Loucy (cell line): ENCODE measurements around the gene BCL11A.

Source experiments
- H2AFZ ChIP-seq: fragments of 200-600 bp; sonication (generic); 2 replicates; pipeline ENCODE4 v1.6.0; 2016; ENCODE audit warnings: antibody characterized with exemption, mild to moderate bottlenecking, low read length, moderate library complexity
- H3F3A ChIP-seq: fragments of 200-600 bp; 2 replicates; pipeline ENCODE4 v1.6.0; 2016; ENCODE audit warnings: antibody characterized with exemption, low read depth, mild to moderate bottlenecking
- H3K27me3 ChIP-seq: fragments of 200-600 bp; sonication (generic); 2 replicates; pipeline ENCODE4 v1.6.1; 2014; ENCODE audit warnings: low read length, mild to moderate bottlenecking; ENCODE audit not compliant: insufficient read depth, poor library complexity, severe bottlenecking
- H3K36me3 ChIP-seq: fragments of 200-600 bp; sonication (generic); 2 replicates; pipeline ENCODE4 v1.6.1; 2016; ENCODE audit warnings: low read length; ENCODE audit not compliant: insufficient read depth
- H3K4me1 ChIP-seq: fragments of 200-600 bp; sonication (generic); 2 replicates; pipeline ENCODE4 v1.5.1; 2014; ENCODE audit warnings: low read length, mild to moderate bottlenecking; ENCODE audit not compliant: insufficient read depth, poor library complexity, severe bottlenecking
- H3K4me2 ChIP-seq: fragments of 200-600 bp; sonication (generic); 2 replicates; pipeline ENCODE4 v1.6.0; 2014; ENCODE audit warnings: antibody characterized with exemption, low read length, low read depth, mild to moderate bottlenecking; ENCODE audit not compliant: poor library complexity, severe bottlenecking
- H3K4me3 ChIP-seq: fragments of 200-600 bp; sonication (generic); 2 replicates; pipeline ENCODE4 v1.5.1; 2014; ENCODE audit warnings: low read length, mild to moderate bottlenecking, mixed read lengths; ENCODE audit not compliant: poor library complexity, severe bottlenecking
- H3K79me2 ChIP-seq: fragments of 200-600 bp; sonication (generic); 2 replicates; pipeline ENCODE4 v1.6.1; 2014; ENCODE audit warnings: low read length; ENCODE audit not compliant: insufficient read depth
- H3K9ac ChIP-seq: fragments of 200-600 bp; sonication (generic); 2 replicates; pipeline ENCODE4 v1.6.0; 2014; ENCODE audit warnings: mild to moderate bottlenecking, low read depth, low read length, moderate library complexity; ENCODE audit not compliant: poor library complexity, severe bottlenecking
- H3K9me2 ChIP-seq: fragments of 200-600 bp; sonication (generic); replicated peaks from 2 replicates; pipeline ENCODE4 v1.6.1; 2016; ENCODE audit warnings: low read depth, low read length, mixed read lengths
- H3K9me3 ChIP-seq: fragments of 200-600 bp; sonication (generic); 2 replicates; pipeline ENCODE4 v1.6.1; 2014; ENCODE audit warnings: mild to moderate bottlenecking, antibody characterized with exemption, low read length, low read depth; ENCODE audit not compliant: insufficient read depth
- H4K20me1 ChIP-seq: fragments of 200-600 bp; sonication (generic); 2 replicates; pipeline ENCODE4 v1.6.0; 2014; ENCODE audit warnings: antibody characterized with exemption, low read length, mild to moderate bottlenecking; ENCODE audit not compliant: insufficient read depth, poor library complexity, severe bottlenecking
- EZH2phosphoT487 ChIP-seq: fragments of 200-600 bp; IDR thresholded peaks from 2 replicates; pipeline ENCODE4 v1.6.1; 2018; ENCODE audit warnings: antibody characterized with exemption, mild to moderate bottlenecking, moderate library complexity, borderline replicate concordance
- TF ChIP-seq, protein P1 (sequence below): fragments of 200-600 bp; sonication (generic); conservative IDR thresholded peaks from 2 replicates; pipeline ENCODE4 v1.5.1; 2014; ENCODE audit warnings: mild to moderate bottlenecking, antibody characterized with exemption, low read length

BCL11A gene

DNA sequence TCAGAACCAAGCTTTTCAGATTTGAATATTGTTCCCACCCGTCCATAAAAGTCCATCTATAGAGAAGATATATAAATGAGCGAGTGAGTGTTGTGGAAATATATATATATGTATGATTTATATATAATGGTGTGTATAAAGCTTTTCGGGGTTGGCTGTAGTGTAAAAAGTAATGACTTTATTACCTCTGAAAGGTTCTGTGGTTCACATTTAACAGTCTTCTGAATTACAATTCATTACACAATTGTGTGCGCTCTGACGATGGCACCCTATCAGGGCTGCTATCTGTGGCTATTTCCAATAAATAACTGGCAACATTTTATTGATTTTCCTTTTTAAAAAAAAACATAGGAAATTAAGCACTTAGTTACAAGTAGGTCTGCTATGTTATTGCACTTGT is 2.7 kb upstream of the BCL11A start:
- Histone ChIP-seq H4K20me1 (peaks cover 6% of the 10 kb centered on the region), H3K27me3 (peaks cover 22% of the 10 kb centered on the region), H3K36me3 (no peaks in the 10 kb centered on the region), H3F3A (no peaks in the 10 kb centered on the region), H3K4me2 (peak overlapping the region; percentile 80), H2AFZ (peak overlapping the region; percentile 88; the same call in 1 of the 2 replicates), H3K9ac (peak overlapping the region; percentile 72), H3K4me1 (peaks cover 19% of the 10 kb centered on the region), H3K9me3 (no peaks in the 10 kb centered on the region), H3K4me3 (peak overlapping the region; percentile 93), H3K9me2 (no peaks in the 10 kb centered on the region), H3K79me2 (peaks cover 19% of the 10 kb centered on the region; the same call in 1 of the 2 replicates)
- TF ChIP-seq, protein P1, sequence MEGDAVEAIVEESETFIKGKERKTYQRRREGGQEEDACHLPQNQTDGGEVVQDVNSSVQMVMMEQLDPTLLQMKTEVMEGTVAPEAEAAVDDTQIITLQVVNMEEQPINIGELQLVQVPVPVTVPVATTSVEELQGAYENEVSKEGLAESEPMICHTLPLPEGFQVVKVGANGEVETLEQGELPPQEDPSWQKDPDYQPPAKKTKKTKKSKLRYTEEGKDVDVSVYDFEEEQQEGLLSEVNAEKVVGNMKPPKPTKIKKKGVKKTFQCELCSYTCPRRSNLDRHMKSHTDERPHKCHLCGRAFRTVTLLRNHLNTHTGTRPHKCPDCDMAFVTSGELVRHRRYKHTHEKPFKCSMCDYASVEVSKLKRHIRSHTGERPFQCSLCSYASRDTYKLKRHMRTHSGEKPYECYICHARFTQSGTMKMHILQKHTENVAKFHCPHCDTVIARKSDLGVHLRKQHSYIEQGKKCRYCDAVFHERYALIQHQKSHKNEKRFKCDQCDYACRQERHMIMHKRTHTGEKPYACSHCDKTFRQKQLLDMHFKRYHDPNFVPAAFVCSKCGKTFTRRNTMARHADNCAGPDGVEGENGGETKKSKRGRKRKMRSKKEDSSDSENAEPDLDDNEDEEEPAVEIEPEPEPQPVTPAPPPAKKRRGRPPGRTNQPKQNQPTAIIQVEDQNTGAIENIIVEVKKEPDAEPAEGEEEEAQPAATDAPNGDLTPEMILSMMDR: no peak
- TF ChIP-seq EZH2phosphoT487: no peak

DNA sequence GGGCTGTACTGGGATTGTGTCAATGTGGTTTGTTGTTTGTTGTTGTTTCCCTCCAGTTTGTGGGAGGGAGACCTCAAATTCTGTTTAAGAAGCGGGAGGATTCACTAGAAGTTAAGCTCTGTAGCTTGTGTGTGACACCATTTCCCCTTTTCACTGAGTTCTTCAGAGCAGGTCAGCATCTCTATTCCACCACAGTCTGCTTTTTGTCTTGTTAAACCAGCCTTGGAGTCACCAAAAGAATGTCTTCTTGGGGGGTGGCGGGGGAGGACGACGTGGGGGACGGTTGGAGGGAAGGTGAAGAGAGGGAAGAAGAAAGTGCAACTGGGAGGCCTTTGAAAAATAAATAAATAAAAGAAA is 2.3 kb upstream of the BCL11A start:
- Histone ChIP-seq H3K27me3 (peaks cover 25% of the 10 kb centered on the region), H3K4me1 (peaks cover 19% of the 10 kb centered on the region), H2AFZ (peak overlapping the region; percentile 88), H3K9me2 (no peaks in the 10 kb centered on the region), H3K4me2 (peak overlapping the region; percentile 80), H4K20me1 (peaks cover 10% of the 10 kb centered on the region), H3K9me3 (no peaks in the 10 kb centered on the region), H3K9ac (peak overlapping the region; percentile 72), H3K36me3 (no peaks in the 10 kb centered on the region), H3K79me2 (peaks cover 23% of the 10 kb centered on the region; the same call in 1 of the 2 replicates), H3F3A (no peaks in the 10 kb centered on the region), H3K4me3 (peak overlapping the region; percentile 93)
- TF ChIP-seq EZH2phosphoT487: no peak
- TF ChIP-seq, protein P1: no peak

DNA sequence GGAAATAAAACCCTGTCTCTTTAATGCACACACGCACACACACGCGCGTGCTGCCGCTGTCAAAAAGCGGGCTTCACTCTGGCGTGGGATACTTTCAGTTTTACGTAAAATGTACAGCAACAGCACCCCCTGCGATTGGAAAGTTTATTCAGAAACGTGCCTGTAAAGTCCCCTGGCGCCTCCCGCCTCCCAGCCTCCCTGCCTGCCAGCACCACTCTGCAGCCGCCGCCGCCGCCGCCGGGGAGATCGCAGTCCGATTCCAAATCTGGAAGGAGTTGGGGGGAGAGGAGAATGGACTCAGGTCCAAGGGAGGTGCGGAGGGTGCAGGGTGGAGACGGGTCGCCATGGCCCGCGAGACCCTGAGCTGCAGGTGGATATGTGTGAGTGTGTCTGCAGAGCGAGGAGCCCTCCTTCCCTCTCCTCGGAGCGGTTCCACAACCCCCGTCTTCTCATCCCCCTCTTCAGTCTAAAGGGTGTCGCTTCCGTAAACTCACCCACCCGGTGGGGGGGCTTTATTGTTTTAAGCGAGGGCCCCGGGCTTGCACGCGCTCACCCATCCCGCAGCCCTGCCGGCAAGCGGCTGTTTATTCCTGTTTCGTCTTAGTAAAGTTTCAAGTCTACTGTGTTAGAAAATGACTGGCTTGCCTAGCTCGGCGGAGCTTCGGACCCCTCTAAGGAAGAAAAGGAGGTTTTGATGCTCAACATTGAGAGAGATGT is 1.8 kb upstream of the BCL11A start:
- Histone ChIP-seq H3K9me3 (no peaks in the 10 kb centered on the region), H3K9ac (peak overlapping the region; percentile 72), H3K4me3 (peak overlapping the region; percentile 93), H3K79me2 (peaks cover 28% of the 10 kb centered on the region; the same call in 1 of the 2 replicates), H3K4me1 (peaks cover 19% of the 10 kb centered on the region), H2AFZ (peak overlapping the region; percentile 88), H3K36me3 (no peaks in the 10 kb centered on the region), H3F3A (no peaks in the 10 kb centered on the region), H3K4me2 (peak overlapping the region; percentile 80), H3K9me2 (no peaks in the 10 kb centered on the region), H3K27me3 (peaks cover 26% of the 10 kb centered on the region), H4K20me1 (peaks cover 14% of the 10 kb centered on the region)
- TF ChIP-seq EZH2phosphoT487: no peak
- TF ChIP-seq, protein P1: peak; percentile 57
